Stimulated activated CD4-positive, alpha-beta T cell treated with anti-CD3 and anti-CD28 coated beads, Interleukin-15, amount 100 ng/mL, for 48 hours (primary cell): ENCODE measurements around the gene ZBTB20.
"Not testable (repeated sequence)": the region's sequence is repeated elsewhere in the genome, so short reads cannot be mapped to it uniquely, and the experiment has no call there.

ENCODE experiments used
- DNase-seq, 2 donors: peaks; one replicate each; pipeline ENCODE4 v3.0.0-alpha.2; 2020; ENCODE audit warnings: low read depth in 2 of 2

Gene ZBTB20

DNA sequence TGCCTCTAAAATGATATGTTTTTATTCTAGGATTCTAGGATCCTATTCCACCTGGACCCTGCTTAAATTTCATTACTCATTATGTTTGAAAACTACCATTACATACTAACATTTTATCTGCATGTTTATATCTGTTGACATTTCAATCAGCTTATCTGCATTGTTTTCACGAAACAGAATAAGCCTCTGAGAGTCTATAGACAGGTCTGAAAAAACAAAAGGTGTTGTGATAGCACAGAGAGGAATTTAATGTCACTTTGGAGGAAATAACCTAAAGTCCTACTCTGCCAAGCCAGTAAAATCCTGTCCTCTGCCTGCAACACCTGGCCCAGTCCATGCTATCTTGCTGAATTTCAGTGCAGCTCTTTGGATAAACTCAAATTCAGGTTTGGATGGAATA lies 315.2 kb downstream of the ZBTB20 start:
- no peak for DNase-seq

DNA sequence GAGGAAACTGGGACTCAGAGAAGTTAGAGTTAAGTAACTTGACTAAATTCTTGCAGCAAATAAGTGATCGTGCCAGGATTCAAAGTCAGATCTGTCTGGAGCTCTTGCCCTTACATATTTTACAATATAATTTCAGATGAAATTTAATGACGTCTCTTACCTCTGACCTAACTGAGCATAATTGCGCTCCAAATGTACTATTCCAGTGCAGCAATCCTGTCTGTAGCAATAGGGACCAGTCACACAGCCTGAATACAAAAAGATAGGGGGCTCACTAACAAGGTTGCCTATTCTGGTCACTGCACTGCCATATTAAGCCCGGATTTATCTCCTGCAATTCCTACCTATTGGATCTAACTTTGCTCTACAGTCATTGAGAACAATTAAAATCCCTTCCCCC lies 316.4 kb downstream of the ZBTB20 start:
- no peak for DNase-seq

DNA sequence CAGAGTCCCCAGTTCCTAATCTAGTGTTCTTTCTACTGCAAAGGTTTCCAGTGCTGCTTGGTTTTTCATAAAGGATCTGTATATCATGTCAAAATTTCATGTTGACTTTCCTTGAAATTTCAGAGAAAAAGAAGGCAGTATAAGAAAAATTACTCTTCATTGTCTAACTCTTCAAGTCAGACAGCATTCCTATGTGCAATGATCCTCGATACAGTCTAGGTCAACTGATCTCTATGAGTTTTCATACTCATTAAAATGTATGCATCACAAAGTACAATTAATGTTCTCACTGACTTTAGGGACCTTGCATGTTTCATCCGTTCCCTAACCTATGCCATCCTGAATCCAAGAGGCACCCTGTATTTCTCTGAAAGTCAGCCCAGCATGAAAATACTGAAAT lies 317.3 kb downstream of the ZBTB20 start:
- DNase-seq, result no peak

DNA sequence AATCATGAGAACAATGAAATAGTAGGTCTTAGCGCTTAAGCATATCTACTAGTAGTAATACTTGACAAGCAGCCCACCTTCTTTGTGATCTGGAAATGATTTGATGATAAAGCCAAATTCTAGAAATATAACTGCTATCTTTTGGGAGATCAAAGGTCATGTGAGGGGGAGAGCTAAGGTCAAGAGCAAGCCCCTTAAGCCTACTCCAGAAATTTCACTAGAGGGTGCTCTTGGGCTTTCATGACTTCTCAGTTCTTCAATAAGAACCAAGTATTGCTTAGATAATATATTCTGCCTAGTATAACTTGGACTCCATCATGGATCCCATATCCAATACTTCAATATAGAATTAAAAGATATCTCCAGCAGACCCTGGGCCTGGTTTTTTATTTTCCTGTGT lies 319.6 kb downstream of the ZBTB20 start:
- no peak for DNase-seq

DNA sequence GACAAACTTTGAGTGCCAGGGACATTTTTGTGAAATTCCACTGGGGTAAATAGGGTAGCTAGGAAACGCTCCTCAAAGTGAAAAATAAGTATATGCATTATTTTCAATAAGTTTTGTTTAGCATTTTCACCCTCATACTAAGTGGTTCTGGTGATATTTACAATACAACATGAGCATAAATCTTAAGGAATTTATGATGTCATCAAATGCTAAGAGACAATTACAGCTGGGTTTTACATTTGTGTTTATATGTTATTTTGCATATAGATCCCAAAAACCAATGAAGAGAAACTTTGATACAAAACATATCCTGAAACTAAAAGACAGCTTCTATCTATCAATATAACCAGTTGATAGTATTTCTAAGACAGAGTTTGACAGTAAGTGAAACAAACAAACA lies 323.1 kb downstream of the ZBTB20 start:
- DNase-seq, result no peak

DNA sequence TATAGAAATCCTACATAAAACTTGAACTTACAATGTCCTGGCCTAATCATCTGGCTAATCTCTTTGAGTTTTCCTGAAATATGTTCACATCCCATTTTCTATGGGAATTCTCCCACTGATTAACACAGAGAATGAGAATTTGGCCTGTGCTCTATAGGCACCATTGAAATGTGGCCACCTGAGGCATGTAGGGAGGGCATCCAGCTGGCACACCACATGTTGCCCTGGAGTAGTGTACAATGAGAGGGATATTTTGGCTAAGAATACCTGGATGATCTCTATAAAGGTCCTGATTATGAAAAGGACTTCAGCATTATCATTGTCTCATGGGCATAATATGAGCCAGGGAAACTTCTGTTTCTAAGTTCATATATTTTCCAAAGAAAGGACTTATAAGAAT lies 324.0 kb downstream of the ZBTB20 start:
- DNase-seq, result no peak

DNA sequence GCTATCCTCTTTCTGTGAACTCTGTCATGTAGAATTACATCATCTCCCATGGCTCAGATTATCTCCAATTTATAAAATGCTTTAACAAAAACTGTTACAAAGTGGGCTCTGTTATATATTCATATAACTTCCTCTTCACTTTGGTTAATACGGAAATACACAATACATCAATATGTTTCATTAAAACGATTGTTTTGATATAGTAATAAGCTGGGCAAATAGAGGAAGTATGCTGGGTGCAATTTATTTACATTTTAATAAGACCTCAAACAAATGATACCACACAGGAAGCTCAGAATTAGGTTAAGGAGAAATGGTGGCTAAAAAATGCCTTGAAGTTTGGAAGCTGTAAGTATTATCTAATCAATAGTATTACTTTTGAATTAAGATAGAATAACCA lies 331.0 kb downstream of the ZBTB20 start:
- no peak for DNase-seq

DNA sequence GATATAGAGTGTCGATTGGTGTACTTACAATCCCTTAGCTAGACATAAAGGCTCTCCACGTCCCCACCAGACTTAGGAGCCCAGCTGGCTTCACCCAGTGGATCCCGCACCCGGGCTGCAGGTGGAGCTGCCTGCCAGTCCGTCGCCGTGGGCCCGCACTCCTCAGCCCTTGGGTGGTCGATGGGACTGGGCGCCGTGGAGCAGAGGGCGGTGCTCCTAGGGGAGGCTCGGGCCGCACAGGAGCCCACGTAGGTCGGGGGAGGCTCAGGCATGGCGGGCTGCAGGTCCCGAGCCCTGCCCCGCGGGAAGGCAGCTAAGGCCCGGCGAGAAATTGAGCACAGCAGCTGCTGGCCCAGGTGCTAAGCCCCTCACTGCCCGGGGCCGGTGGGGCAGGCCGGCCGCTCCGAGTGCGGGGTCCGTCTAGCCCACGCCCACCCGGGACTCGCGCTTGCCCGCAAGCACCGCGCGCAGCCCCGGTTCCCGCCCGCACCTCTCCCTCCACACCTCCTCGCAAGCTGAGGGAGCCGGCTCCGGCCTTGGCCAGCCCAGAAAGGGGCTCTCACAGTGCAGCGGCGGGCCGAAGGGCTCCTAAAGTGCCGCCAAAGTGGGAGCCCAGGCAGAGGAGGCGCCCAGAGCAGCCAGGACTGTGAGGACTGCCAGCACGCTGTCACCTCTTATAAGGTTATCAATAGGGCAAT lies 334.4 kb downstream of the ZBTB20 start:
- DNase-seq, result not testable (repeated sequence)

DNA sequence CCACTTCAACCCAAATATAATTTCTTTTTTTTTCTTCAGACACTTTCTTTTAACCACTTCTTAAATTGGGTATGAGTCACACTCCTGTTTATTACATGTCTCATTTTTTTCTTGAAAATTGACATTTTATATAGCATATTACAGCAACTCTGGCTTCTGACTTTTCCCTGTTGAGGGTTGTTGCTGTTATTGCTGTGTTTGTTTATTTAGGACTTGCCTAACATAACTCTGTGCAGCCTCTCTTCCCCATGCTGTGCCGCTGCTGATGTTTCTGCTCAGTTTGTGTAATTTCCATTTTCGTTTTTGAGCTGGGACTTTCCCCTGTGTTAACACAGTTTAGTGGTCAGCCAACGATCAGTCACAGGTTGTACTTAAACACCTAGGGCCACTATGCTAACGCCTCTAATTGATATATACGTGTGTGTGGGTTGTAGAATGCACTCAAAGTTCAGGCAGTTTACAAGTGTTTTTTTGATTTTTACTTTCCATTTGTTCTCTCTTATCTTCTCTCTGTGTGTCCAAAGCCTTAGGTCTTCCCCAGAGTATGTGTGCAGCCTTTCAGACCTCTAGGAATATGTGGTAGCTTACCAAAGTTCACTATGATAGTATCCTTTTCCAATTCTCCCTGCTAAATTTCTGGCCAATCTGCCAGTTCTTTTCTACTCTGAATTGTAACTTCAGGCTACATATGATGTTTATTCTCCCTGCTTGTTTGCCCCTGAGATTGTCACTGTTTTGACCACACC lies 337.2 kb downstream of the ZBTB20 start:
- peak in 1 of 2 donors; percentile 3 for DNase-seq

DNA sequence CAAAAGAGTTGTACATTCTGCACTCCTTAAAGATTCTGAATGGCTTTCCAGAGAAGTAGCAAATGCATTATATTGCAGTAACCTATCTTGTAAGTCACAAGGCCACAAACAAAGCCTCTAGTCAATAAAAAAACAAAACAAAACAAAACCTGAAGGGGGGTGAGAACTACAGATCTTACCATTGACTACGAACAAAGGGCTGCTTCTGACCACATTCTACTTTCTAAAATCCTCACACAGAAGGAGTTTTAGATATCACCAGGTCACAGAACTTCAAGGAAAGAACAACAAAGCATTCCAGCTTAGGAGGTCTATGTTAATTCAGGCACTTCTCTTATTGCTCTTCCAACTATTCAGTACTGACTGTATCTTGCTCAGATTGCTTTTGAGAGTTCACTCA lies 343.0 kb downstream of the ZBTB20 start:
- no peak for DNase-seq

DNA sequence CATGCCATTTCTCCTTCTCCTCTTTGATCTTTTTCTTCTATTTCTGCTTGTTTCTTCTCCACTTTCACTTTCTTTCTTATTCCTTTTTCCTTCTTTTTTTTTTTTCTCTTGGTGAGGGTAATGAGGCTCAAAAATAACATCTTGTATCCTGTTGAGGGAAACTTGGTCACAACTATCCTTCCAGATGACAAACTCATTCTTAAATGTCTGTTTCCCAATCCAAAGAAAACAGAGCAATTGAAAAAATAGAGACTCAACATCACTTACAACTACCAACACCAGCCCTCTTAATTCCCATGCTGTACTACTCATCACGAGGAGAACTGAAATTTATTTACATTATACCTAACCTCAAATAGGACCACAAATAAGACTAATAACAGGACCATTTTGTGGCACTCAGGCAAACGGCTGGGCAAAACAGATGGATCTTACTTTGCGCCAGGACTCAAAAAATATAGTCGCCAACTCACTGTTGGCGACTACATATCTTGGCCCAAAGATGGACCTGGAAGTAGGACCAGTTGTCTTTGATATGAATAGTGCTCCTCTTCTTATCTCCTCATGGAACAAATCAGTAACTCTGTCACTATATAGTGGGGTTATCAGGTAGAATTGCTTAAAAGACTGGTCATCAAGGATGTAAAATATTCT lies 343.9 kb downstream of the ZBTB20 start:
- no peak for DNase-seq

DNA sequence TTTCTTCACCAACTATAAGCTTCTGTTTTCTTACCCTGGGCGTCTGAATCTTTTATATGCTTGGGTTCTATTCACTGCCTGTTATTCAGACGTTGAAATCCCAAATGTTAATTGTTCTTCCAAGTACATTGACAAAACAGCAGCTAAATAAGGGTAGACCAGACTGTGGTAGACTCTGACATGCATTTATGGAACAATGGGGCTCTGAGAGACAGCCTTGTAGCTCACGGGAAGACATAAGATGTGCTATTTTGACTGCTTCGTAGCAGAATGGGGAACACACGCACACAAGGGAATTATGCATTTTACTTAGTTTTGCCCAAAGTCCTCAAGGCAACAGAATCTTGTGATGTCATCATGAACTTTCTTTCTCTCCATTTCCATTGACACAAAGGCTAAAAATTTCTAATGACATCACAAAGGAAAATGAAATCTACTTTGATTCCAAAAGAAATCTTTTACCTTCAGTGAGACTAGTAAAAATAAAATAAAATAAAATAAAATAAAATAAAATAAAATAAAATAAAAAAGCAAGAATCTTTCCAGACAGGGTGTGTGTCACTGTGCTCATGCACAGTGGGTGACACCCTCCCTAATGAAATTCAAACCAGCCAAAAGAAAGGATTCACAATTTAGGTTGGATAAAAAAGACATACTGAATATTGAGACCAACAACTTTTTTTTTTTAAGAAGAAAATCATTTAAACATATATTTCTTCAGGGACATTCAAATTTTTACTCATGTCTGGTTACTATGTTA lies 346.6 kb downstream of the ZBTB20 start:
- no peak for DNase-seq

DNA sequence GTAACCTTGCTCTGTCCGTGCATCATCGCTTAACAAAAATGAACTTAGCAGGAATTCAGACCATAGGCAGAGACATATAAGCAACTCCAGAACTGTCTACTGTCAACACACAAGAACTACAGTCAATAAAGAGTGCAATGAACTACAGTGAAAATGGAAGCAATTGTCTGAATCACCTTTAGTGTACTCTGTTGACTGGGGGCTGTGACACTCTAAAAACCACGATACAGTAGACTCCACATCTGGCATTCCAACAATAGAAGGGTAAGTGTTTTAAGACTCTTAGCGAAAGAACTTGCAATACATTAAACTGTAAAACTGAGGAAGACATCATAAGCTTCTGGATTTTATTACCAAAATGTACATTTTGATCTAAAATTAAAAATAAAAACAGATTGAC lies 347.3 kb downstream of the ZBTB20 start:
- DNase-seq, result no peak

DNA sequence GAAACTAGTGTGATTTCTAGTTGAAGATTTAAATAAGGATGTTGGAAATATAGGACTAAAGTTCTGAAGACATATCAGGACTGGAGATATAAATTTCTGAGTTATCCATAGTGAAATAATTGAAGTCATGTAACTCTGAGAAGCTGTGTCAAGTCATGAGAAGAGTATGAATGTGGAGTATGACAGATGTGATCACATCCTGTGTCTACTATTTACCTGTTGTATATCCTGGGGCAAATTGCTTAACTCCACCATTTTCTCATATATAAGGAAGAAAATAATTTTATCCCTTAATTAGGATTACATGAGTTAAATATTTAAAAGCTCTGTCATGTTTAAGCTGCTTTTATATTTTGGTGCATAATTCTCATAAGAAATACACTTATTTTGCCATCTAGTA lies 350.3 kb downstream of the ZBTB20 start:
- DNase-seq, result no peak

DNA sequence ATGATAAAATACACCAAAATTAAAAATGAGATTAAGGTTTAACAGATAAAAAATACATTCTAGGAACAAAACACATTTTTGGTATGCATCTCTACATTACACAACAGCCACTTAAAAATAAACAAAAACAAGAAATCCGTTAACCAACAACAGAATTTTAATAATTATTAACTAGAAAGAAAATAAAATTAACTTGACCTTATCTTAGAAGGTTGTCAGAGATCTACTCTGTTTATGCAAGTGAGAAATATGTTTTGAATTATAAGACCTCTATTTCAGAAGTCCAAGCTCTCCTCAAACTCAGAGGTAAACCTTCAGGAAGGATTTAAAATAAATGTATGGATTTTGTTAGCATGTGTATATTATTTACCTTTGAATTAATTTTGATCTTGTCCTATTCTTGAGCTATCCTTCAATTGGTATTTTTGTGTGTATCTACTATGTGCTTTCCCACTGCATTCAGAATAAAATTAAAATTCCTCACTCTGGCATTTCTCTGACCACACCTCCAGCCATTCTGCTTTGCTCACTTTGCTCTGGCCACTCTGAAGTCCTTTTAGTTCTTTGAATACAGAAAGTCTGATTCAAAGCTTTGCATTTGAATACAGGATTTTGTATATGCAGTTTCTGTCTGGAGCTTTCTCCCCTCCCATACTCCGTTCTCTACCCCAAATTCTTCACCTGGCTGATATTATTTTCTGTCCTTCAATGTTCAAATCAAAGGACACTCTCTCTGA lies 352.0 kb downstream of the ZBTB20 start:
- no peak for DNase-seq

DNA sequence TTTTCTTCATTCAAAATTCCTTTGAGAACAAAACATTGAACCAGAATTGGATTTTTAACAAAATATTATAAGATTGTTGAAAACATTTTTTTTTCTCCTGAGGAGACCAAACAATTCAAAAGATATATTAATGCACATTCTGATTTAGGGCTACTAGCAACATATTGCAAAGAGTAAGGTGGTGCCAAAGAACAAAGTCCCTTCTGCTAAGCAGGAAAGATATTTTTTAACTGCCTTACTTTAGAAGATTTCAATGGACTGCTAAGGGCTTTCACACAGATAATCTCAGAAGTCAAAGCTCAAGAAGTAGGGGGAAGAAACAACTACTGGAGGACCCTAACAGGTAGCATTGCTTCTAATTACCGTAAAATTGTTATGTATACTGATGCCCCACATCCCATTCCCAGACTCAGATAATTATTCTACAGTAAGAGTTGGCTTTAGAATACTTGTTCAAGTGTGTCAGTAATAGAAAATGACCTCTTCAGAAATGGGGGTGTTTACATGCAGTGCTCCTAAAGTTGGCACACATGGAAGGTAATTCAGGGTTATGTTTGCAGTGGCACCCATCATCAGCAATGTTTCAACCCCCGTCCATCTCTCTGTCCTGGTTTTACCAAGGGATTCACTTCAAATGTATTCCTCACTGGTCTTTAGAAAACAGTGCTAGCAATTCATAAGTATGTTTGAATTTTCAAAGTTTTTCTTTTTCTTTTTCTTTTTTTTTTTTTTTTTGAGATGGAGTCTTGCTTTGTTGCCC lies 354.7 kb downstream of the ZBTB20 start:
- DNase-seq, result no peak

DNA sequence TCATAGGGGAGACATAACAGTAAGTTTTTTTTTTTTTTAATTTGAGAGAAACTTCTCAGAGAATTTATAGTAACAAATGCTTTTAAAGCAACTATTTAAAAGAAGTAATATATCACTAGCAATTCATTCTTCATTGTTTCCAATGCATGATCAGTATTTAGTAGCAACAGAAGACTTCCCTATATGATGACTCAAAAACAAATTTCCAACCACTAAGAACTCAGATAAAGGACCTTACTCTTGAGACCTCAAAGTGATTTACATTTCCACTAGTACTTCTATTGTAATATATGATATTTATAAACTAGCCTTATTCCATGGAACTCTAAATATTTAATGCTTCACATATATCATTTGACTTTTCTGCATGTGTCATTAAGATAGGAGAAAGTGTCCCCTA lies 356.3 kb downstream of the ZBTB20 start:
- DNase-seq, result no peak

DNA sequence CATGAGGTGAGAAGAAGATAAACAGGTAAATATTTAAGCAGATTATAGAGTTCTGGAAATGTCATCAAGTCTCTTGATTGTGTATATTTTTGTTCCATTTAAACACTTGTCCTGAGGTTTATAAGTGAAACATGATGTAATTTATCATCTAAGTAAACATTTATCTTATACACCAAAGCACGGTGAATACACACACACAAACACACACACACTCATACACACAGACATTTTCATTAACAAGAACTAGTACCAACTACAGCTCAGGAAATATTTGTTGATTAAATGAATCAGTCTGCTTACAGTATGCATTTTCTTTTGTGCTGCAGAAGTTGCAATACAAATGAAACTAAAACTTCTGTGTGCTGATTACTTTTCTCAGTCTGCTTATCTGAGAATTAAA lies 357.3 kb downstream of the ZBTB20 start:
- DNase-seq, result no peak

DNA sequence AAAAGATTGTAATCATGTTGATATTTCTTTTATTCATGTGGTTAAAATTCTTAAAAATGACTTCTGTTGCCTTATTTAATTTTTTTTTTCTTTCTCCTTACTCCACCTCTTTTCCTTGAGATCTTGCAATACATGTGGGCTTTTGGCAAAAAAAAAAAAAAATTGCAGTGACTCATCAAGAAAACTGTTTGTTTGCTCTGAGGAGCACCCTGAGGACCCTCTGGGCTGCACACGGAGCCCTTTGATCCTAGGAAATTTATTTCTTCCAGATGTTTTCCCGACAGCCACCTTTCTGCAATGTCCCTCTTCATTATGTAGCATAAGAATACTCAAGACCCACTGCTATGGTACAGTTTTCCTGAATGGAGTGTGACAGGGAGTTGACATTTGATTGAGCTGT lies 371.7 kb downstream of the ZBTB20 start:
- DNase-seq, result no peak

DNA sequence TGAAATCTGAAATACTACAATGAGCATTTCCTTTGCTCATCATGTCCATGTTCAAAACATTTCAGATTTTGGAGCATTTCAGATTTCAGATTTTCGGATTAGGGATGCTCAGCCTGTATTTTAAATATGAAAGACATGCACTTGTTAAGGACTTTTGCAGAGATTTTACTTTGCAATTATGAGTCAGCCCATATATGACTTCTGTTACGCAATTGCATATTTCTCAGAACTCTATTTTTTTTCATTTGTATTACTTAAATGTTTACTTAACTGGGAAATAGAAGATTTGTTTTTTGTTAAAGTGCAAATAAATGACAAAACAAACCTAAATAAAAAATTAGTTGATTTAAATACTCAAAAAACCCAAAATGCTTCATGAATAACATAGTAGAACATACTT lies 376.2 kb downstream of the ZBTB20 start:
- no peak for DNase-seq

DNA sequence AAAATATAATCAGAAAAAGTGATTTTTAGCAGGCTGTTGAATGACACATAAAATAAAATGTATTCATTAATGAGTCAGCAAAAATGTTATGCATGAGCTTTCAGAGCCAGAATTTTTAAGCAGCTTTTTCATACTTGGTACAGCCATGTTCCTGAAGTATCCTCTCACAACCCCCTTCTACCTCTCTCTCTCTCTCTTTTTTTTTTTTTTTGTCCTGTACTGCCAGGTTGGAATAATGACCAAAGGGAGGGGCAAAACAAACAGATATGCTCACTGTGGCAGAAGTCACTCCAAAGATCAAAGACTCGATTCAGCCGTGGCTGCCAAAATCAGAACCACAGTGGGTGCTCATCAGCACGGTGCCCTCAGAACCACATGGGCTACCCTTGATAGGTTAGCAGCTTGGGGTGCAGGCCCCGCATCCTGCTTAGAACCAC lies 383.0 kb downstream of the ZBTB20 start:
- no peak for DNase-seq
